ENCODE results near the gene COX11.

DNA sequence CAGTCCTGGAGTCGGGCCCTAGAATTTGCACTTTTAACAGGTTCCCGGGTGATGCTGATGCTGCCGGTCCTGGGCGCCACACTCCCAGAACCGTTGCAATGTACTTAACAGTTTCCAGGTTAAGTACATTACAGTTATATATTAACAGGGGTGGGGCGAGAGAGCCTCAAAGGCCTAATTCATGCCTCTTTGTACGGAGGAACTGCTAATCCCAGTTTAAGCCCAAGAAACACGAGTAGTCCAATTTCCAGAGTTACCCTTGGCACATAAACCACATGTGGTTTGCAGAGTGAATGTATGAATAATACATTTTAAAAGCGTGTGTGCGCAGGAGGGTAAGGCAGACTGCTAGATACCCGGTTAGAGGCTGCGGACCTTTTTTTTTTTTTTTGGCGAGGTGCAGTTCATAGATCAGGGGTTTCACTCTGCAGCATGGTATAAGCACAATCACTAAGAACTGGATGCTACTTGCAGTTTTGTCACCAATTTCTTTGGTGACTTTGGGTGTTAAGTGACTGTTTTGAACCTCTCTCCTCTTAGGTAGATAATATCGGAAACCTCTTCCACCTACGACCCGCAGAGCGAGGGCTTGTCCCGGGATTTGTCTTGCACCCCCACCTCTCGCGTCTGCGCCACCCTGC lies 713 bp downstream of the COX11 start:
- TF ChIP-seq EZH2phosphoT487 (IDR thresholded peaks at IDR 0.05; ENCODE audit: insufficient read depth, low read depth), result no peak
- no peak for TF ChIP-seq EZH2 (IDR thresholded peaks at IDR 0.05; ENCODE audit: insufficient read depth, poor library complexity, severe bottlenecking)
